ENCODE measurements around the gene HSPA13.
"Not testable (repeated sequence)": the region's sequence is repeated elsewhere in the genome, so short reads cannot be mapped to it uniquely, and the experiment has no call there.

The HSPA13 gene, protein sequence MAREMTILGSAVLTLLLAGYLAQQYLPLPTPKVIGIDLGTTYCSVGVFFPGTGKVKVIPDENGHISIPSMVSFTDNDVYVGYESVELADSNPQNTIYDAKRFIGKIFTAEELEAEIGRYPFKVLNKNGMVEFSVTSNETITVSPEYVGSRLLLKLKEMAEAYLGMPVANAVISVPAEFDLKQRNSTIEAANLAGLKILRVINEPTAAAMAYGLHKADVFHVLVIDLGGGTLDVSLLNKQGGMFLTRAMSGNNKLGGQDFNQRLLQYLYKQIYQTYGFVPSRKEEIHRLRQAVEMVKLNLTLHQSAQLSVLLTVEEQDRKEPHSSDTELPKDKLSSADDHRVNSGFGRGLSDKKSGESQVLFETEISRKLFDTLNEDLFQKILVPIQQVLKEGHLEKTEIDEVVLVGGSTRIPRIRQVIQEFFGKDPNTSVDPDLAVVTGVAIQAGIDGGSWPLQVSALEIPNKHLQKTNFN

DNA sequence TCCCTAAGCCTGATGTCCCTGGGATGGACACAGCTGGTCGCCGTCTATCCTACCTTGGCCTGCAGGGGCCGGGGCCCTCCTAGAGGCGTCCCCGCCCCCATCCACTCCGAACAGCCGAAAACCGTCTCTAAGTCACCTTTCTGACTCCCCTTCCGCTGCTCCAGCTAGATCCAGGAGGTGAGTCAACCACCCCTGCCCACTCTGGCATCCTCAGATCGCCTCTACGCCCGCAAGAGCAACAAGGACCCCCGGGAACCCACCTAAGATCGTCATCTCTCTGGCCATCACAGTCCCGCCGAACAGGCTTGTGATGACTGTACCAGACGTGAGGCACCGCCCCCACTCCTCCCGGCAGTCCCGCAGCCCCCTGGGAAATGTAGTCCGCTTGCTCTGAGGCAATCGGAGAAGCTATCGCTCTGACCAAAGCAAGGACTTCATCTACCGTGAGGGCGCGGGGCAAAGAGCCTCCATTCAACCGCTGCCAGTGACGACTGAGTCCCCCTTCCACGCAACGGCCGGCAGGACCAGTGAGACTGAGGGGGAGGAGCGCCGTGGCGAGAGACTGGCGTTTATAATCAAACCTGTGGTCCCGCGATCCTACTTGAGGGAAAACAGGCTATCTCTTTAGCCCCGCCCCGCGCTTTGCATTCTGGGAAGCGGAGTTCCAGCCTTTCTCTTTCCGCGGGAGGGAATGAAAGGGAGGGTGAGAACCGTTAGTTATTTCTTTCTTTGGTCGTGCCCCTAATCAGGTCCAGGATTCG lies at the start of gene HSPA13:
Gene HSPA13 (minus strand): TSS at position 312 of the 761 bp plus-strand sequence. CDS start 27 bp downstream, at position 285.
- peak; percentile 95 to 100 (median 100) for DNase-seq

DNA sequence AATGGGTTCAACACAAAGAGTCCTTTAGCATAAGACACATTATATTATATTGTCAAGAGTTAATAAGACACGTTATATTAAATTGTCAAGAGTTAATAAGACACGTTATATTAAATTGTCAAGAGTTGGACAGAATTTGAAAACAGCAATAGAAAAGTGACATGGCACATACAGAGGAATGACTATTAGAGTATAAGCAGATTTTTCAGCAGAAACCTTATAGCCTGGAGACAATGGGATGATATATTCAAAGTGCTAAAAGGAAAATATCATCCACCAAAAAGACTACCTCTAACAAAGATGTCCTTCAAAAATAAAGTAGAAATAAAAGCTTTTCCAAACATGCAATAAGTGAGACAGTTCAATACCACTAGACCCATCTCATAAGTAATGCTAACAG lies 36.0 kb upstream of the HSPA13 start:
- no peak for DNase-seq

DNA sequence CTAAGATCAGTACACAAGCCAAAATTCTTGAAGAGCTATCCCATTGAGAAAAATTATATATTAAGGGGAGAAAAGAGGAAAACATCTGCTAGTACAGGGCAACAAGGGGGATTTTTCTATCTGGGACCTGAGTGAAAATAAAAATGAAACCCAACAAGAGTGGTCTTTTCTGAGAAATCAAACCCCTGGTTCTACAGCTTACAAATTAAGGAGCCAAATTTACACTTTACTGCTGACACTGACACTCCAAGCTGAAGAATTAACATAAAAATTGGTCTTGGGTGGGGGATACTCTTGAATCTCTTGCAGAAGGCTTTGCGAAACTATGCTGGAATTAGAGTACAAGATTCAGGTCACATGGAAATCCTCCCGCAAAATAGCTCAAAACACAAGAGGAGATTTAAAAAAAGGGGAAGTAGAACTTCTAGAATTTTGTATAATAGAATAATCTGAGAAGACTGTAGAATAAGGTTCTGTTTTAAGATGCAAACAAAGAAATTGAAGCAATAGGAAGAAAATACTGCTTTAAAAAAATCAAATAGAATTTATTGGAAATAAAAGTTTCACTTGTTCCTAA lies 32.1 kb upstream of the HSPA13 start:
- no peak for DNase-seq

DNA sequence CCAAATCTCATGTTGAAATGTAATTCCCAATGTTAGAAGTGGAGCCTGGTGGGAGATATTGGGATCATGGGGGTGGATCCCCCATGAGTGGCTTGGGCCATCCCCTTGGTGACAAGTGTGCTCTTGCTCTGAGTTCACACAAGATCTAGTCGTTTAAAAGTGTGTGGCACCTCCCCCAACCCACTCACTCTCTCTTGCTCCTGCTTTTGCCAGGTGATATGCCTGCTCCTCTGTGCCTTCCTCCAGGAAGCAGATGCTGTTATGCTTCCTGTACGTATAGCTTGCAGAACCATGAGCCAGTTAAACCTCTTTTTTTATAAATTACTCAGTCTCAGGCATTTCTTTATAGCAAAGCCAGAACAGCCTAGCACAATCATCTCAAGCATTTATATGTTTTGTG lies 23.0 kb upstream of the HSPA13 start:
- no peak for DNase-seq

DNA sequence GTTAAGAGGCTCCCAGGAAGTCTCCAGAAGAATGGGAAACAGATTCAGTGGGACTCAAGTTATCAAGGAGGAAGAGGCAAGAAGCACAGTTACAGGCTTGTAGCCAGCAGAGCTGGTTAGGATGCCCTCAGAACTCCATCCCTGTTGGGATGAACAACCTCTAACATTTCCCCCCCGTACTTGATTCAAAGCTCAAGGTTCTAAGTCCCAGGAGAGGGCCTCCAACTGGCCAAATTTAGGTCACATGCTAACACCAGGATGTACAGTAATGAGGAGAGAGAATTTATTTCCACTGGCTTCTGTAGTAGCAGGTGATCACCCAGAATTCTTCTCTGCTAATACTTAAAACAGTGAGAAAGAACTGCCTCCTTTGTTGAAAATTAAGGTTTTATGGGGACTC lies 22.3 kb upstream of the HSPA13 start:
- no peak for DNase-seq

DNA sequence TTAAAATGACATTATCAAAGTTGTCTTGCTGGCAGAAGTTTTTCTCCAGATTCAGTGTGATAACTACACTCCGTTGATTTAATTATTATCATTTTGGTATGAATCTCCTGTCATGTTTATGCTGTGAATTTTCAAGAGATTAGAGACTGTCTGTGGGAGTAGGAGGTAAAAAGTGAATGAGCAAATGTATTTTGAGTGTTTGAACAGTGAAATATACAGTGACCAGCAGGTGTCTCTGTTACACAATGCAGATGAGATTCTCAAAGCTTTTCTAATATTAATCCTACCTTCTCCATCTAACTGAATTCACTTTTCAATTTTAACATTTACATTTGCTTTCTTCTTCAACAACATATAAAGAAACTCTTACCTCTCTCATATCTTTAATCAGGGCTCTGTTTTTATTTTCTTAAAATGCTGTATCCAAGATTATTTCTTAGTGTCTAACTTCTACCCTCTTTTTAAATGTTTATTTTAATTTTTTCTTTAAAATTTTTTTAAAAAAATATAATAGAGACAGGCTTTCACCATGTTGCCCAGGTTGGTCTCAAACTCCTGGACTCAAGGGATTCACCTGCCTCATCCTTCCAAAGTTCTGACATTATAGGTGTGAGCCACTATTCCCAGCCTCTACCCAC lies 20.9 kb upstream of the HSPA13 start:
- DNase-seq = no peak

DNA sequence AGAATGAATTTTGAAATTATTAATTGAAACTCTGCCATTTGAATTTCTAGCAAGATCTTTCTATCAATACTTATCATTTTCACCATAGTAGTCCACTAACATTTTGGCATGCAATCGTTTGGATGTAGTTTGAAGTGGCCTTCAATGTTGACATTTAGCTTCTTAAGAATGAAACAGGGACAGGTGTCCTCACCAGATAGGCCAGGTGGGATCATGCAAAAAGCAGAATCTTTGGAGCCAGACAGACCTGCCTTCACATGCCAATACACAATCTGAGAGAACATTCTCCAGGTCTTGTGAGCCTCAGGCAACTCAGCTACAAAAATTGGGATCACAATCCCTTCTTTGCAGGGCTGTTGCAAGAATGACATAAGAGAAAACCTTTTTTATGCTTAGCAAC lies 18.3 kb upstream of the HSPA13 start:
- no peak for DNase-seq

DNA sequence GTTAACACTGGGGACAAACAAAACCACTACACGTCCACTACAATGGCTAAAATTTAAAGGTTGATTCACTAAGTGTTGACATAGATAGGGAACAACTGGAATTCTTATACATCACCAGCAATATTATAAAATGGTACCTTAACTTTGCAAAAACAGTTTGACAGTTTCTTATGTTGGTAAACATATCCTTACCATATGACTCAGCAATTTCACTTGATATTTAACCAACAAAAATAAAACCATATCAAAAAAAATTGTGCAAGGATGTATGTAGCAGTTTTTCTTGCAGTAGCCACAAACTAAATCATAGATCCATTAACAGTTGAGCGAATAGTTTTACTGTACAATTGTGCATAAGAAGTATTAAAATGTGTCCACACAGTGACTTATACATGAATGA lies 5.3 kb upstream of the HSPA13 start:
- no peak for DNase-seq

DNA sequence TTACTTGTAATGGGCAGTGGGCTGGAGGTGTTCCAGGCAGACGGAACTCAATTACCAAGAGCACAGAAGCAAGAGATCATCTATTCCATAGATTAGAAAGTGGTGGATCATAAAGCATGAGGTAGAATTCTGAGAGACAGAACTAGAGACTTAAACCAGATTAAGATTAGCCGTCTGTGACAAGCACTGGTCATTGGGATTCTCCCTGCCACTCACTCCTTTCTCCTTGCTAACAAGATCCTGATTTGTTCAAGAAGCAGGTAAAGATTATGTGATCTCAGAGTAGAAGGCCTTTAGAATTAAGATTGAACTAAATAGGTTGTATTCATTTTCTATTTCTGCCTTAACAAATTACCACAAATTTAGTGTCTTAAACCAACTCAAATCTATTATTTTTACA lies 1.5 kb upstream of the HSPA13 start:
- DNase-seq = no peak

DNA sequence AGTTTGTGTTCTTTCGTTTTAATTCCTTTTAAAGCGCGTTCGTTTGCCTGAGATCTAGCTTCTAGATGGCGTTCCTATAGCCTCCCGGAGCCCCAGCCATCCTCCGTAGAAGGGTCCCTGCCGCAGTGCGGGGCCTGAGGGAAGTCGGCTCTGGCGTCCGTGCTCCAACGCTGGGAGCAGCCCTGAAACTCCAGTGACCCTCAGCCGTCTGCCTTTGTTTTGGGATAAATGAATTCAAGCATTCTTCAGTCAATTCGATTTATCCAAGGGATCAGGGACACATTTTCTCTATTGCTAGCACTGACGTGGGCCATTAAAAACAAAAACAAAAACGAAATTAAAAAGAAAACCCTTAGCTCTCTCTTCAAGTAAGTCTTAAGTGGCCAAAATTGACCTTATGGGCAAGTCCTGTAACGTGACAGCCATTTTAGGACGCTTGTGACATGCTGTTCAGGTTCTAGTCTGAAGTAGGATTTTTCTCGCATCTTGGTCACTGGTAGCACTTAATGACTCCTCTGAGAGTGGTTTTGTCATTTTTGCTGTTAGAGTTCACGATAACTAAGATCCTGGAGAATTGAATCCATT lies 742 bp upstream of the HSPA13 start:
- DNase-seq = peak in 18 of 56 donors; percentile 23 to 89 (median 74)

DNA sequence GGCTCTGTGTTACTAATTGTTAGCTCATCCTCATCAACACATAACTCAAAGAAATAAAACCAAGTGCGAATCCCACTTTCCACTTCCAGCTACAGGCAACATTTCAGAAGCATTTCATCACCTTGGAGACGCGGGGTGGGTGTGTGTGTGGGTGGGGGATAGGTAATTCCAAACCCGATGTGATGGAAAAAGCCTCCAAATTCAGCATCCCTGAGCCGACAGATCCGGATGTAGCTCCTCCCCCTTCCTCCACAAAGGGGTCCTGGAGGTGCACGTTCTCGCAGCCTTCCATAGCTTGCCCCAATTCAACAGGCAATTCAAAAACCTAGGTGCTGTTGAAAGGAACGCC lies 486 bp downstream of the HSPA13 start:
- peak in 44 of 56 donors; percentile 6 to 83 (median 62) for DNase-seq

DNA sequence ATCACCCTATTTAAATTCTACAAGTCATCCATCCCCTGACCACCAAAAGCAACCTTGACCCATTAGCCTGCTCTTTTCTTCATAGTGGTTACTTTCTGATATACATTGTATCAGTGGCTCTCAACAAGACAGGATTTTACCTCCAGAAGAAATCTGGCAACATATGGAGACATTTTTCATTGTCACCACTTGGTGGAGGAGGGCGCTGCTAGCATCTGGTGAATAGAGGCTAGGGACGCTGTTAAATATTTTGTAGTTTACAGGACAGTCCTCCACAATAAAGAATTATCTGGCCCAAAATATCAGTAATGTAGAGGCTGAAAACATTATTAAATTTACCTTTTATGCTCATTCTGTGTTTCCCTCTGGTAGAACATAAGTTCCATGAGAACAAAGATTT lies 6.1 kb downstream of the HSPA13 start:
- no peak for DNase-seq

DNA sequence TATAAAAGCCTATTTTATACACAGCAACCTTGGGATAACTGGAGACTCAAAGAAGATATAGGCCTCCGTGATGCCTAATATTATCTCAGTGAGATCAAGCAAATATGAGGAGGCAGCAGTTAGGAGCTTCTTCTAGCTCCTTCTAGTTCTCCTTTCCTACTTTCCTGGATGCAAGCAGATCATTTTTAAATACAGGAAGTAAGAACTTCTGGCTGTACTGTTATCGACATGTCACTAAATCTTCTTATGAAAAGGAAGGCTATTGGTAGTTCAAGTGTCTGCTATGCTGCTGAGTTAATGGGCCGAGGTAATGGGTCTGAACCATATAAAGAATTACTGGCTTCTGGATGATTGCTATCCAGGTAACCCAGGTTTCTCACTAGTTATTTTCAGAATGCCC lies 15.9 kb downstream of the HSPA13 start:
- no peak for DNase-seq

DNA sequence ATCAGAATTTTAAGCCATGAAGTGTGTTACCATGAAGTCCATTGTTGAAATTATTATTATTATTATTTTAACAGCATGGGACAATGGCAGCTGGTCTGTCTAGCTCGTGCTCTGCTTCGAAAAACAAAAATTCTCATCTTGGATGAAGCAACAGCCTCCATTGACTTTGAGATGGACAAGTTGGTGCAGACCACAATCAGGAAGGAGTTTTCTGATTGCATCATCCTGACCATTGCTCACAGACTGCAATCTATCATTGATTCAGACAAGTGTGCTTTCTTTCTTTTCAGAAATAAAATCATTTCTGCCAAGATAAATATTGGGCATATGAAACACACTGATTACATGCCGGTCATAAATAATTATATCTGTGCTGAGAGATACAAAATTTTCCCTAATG lies 21.0 kb downstream of the HSPA13 start:
- no peak for DNase-seq

DNA sequence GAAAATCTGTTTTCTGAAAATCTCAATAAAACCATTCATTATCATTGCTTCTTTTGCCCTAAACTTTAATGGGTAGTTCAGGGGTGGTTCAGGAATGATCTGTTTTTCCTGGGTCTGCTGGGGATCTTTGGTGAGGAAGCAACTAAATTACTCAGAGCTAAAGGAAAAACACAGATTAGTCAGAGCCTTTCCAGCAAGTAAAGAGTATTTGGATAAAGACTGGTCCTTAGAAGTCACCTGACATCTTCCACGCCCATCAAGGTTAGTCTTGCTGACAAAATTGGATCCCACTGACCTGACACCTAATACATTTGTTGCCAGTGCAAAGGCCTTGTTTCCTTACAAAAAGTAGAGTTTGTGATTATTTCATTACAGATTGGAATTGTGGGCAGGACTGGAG lies 24.2 kb downstream of the HSPA13 start:
- no peak for DNase-seq

DNA sequence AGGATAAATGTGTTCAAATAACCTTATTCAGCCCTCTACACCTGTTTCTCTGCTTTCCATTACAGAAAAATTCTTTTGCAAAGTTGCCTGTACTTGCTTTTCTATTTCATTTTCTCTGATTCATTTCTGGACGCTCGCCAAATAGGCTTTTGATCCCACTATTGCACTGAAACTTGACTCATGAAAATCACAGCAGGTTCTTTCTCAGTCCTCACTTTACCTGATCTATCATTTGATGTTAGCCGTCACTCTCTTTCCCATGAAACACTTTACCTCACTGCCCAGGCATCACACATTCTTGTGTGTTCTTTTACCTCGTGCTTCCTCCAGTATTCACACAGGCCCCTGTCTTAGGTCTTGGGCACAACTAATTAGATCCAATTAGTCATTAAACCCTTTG lies 26.2 kb downstream of the HSPA13 start:
- no peak for DNase-seq

DNA sequence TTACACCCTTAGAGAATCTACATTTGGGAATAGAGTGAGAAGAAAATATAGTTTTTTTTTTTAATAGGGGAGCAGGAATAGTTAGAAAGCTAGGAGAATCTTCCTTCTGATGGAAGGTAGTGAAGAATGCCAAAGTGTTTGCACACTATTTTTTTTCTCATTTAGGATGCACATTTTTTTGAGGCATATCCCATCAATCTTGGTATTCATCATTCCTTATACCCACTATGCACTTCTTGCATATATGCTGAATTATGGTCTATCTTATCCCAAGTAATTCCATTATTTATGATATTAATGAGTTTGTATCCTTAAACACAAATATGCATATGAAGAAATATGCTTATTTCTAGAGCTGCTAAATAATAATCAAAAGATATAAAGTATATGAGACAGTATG lies 28.4 kb downstream of the HSPA13 start:
- DNase-seq = no peak

DNA sequence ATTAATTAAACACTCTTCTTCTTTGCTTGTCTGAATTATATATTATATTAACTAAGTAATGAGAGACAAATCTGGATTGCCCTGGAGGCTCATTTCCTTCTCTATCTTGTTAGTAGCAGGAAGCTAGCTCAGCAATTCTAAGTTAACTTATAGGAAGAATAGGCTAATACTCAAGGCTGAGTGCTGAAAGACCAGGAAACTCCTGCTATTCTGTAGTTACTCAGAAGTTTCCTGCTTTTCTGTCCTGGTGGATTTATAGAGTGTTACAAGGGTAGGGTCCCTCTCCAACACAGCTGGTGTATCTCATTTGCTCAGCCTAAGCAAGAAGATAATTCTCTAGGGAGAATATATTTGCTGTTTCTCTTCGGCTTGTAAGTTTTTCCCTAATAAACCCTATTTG lies 29.2 kb downstream of the HSPA13 start:
- DNase-seq = no peak

DNA sequence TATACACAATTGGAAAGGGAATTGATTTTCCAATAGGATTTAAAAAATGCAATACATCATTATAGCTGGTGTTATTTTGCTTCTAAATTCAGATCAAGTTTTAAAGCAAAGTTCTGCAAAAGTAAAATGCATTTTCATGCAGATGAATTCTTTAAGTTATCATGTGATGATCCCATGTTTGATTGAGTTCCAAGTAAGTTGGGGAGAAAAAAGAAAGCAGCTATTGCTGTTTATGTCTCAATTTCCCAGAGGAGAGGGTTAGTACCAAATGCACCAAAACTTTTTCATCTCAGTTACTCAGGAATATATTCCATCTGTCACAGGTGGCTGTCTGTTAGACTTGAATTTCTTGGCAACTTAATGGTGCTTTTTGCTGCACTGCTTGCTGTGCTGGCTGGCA lies 29.7 kb downstream of the HSPA13 start:
- DNase-seq = no peak

DNA sequence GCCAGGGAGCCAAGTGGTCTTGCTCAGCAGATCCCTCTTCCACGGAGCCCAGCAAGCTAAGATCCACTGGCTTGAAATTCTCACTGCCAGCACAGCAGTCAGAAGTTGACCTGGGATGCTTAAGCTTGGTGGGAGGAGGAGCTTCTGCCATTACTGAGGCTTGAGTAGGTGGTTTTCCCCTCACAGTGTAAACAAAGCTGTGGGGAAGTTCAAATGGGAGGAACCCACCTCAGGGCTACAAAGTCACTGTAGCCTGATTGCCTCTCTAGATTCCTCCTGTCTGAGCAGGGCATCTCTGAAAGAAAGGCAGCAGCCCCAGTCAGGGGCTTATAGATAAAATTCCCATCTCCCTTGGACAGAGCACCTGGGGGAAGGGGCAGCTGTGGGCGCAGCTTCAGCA lies 55.6 kb downstream of the HSPA13 start:
- not testable (repeated sequence) for DNase-seq

DNA sequence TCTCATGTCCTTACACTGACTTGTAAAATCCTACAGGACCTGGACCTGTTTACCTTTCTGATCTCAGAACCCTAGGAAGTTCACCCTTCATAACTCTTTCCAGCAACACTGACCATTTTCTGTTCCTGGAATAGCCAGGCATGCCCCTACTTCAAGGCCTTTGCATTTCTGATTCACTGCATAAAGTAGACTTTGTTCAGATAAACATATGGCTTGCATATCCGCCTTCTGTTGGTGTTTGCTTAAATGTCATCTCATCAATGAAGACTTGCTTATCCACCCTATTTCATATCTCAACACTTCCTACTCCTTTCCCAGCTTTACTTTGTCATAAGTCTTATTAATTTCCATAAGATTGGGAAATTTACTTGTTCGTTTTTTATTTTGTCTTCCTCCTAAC lies 57.4 kb downstream of the HSPA13 start:
- no peak for DNase-seq
